Thyroid gland (tissue), 4 donors: ENCODE measurements around the gene LENG1. TPM values are rescaled to one million over a fixed set of nuclear protein-coding genes. Genes with fewer than 3 reads are reported as not detected.
A peak's percentile ranks its signal among the peaks of the same experiment; 100 is the strongest.

Source experiments
- DNase-seq, 2 donors: peaks; one replicate each; pipeline ENCODE4 v3.0.0-alpha.2; 2019
- H3K27ac ChIP-seq, 3 donors: fragments of 200-600 bp; sonication (generic); 1 replicate in 2 of 3; 2 replicates in 1 of 3; pipeline ENCODE4 v1.5.1; 2016 to 2019; ENCODE audit warnings: mild to moderate bottlenecking in 1 of 3, moderate library complexity in 1 of 3
- H3K27me3 ChIP-seq: fragments of 200-600 bp; sonication (generic); one replicate; pipeline ENCODE4 v1.5.1; 2019
- H3K36me3 ChIP-seq, 2 donors: fragments of 200-600 bp; sonication (generic); one replicate each; pipeline ENCODE4 v1.5.1; 2016 to 2019
- H3K4me1 ChIP-seq, 2 donors: fragments of 200-600 bp; sonication (generic); one replicate each; pipeline ENCODE4 v1.5.1; 2017 to 2019
- H3K4me3 ChIP-seq, 3 donors: fragments of 200-600 bp; sonication (generic); replicated peaks in 1 of 3; 1 replicate in 2 of 3; 2 replicates in 1 of 3; pipeline ENCODE4 v1.5.1; 2016; ENCODE audit warnings: mild to moderate bottlenecking in 1 of 3
- H3K9me3 ChIP-seq: fragments of 200-600 bp; sonication (generic); one replicate; pipeline ENCODE4 v1.5.1; 2017
- CTCF ChIP-seq, 6 experiments: fragments of 200-600 bp in 3 of 6; fragments of 450-650 bp in 3 of 6; sonication (generic) in 3 of 6; IDR thresholded peaks; one replicate each; pipeline ENCODE4 v1.5.1; 2016 to 2019; ENCODE audit warnings: antibody characterized with exemption in 6 of 6, mild to moderate bottlenecking in 2 of 6, inconsistent platforms in 1 of 6, moderate library complexity in 1 of 6
- POLR2A ChIP-seq, 2 donors: fragments of 450-650 bp; IDR thresholded peaks; one replicate each; pipeline ENCODE4 v1.6.1; 2017; ENCODE audit warnings: antibody characterized with exemption in 2 of 2, mild to moderate bottlenecking in 2 of 2, moderate library complexity in 1 of 2
- WGBS, 2 donors: methylation state at CpG; one replicate each; pipeline ENCODE4 v1.1.5; 2017; 5-methylcytosine and 5-hydroxymethylcytosine counted together
- intact Hi-C: fragments of 100-400 bp; cut with DNase I; formaldehyde crosslinking; loops from one replicate; pipeline ENCODE4 v1.15.1; 2023
- total RNA-seq, 4 donors: library from RNA; depleted of rRNA; stranded (reverse); fragments of >200 nt; gene quantifications; one replicate each; pipeline ENCODE4 v1.2.3, GENCODE V29; 2016

The LENG1 gene
- total RNA-seq, 4 donors from 2014 or later = 6.3 to 14.5 (median 8.2) TPM

- H3K4me1 ChIP-seq = peaks cover 14 to 23% of the 10 kb centered on the region in 2 donors
- intact Hi-C loops = no loop called here
- peak within 1 kb of the TSS; percentile 21 to 58 (median 56) for H3K4me3 ChIP-seq
- 1 to 2% methylated on average over 59 to 60 of the region's 60 CpGs for WGBS, 2 donors
- H3K9me3 ChIP-seq = no peaks in the 10 kb centered on the region
- peak within 1 kb of the TSS; percentile 49 to 89 (median 85) for H3K27ac ChIP-seq
- TF ChIP-seq POLR2A (IDR thresholded peaks at IDR 0.05) (peak; percentile 3 to 60), CTCF (IDR thresholded peaks at IDR 0.05) (no peak)
- no peaks in the 10 kb centered on the region for H3K27me3 ChIP-seq
- H3K36me3 ChIP-seq = peaks cover 15 to 20% of the 10 kb centered on the region in 2 donors
- DNase-seq = peak; percentile 96 to 98
Measured at GRCh38 chr19:54115109-54116063, 44.1 kb downstream of the LENG1 start, which contains the start of the genes PRPF31 and TFPT. TSS of gene PRPF31 (plus strand) at chr19:54115754. CDS start at chr19:54118279, 2,525 bp downstream. TSS of gene TFPT (minus strand) at chr19:54115657. CDS start at chr19:54115269, 388 bp downstream.

- peaks cover 14 to 23% of the 10 kb centered on the region in 2 donors for H3K4me1 ChIP-seq
- H3K36me3 ChIP-seq = peaks cover 17 to 20% of the 10 kb centered on the region in 2 donors
- peak in 1 of 2 donors; percentile 10 for DNase-seq
- intact Hi-C loops = no loop called here
- H3K27me3 ChIP-seq = no peaks in the 10 kb centered on the region
- peak overlapping the region in 1 of 3 donors; percentile 89 for H3K27ac ChIP-seq
- no peaks in the 10 kb centered on the region for H3K9me3 ChIP-seq
- TF ChIP-seq CTCF (IDR thresholded peaks at IDR 0.05) (no peak), POLR2A (IDR thresholded peaks at IDR 0.05) (no peak)
- 8 to 19% methylated on average over 11 to 28 of the region's 28 CpGs for WGBS, 2 donors
- peak overlapping the region in 2 of 3 donors; percentile 56 to 58 for H3K4me3 ChIP-seq
Measured at GRCh38 chr19:54114340-54115108, 45.0 kb downstream of the LENG1 start.

- Histone ChIP-seq H3K9me3 (no peaks in the 10 kb centered on the region), H3K4me1 (peaks cover 4 to 7% of the 10 kb centered on the region in 2 donors), H3K36me3 (peaks cover 32 to 39% of the 10 kb centered on the region in 2 donors), H3K27ac (no peak overlapping the region), H3K27me3 (no peaks in the 10 kb centered on the region), H3K4me3 (no peak overlapping the region)
- intact Hi-C loops = no loop called here
- no peak for TF ChIP-seq POLR2A (IDR thresholded peaks at IDR 0.05)
- TF ChIP-seq CTCF (IDR thresholded peaks at IDR 0.05) = no peak
- DNase-seq = no peak
- WGBS, 2 donors = 85 to 91% methylated on average over 6 of the region's 6 CpGs
Measured at GRCh38 chr19:54109651-54110050, 49.9 kb downstream of the LENG1 start.

GRCh38 chr19:54108496-54108895, 51.0 kb downstream of the LENG1 start:
- intact Hi-C loops = no loop called here
- Histone ChIP-seq H3K36me3 (peaks cover 32 to 39% of the 10 kb centered on the region in 2 donors), H3K4me1 (peaks cover 3 to 4% of the 10 kb centered on the region in 2 donors), H3K9me3 (no peaks in the 10 kb centered on the region), H3K27me3 (no peaks in the 10 kb centered on the region), H3K4me3 (no peak overlapping the region), H3K27ac (no peak overlapping the region)
- 87 to 91% methylated on average over 7 of the region's 7 CpGs for WGBS, 2 donors
- no peak for TF ChIP-seq POLR2A (IDR thresholded peaks at IDR 0.05)
- no peak for TF ChIP-seq CTCF (IDR thresholded peaks at IDR 0.05)
- no peak for DNase-seq
